Skeletal muscle tissue (tissue), 4 donors: ENCODE measurements around the gene SENP7. TPM values are rescaled to one million over a fixed set of nuclear protein-coding genes. Genes with fewer than 3 reads are reported as not detected.
"Not testable (repeated sequence)": the region's sequence is repeated elsewhere in the genome, so short reads cannot be mapped to it uniquely, and the experiment has no call there.

Source experiments
- H3K27ac ChIP-seq: one replicate; pipeline ENCODE4 v1.7.0; 2013; ENCODE audit warnings: mild to moderate bottlenecking, low read depth, low read length, inconsistent platforms
- H3K27me3 ChIP-seq, 3 donors: one replicate each; pipeline ENCODE4 v1.7.0; 2013; ENCODE audit warnings: low read length in 3 of 3; ENCODE audit not compliant: control insufficient read depth in 3 of 3, insufficient read depth in 3 of 3
- H3K36me3 ChIP-seq, 3 donors: one replicate each; pipeline ENCODE4 v1.7.0; 2013; ENCODE audit warnings: low read length in 3 of 3; ENCODE audit not compliant: control insufficient read depth in 3 of 3, insufficient read depth in 3 of 3
- H3K4me1 ChIP-seq, 3 donors: one replicate each; pipeline ENCODE4 v1.7.0; 2013; ENCODE audit warnings: low read length in 3 of 3, mild to moderate bottlenecking in 3 of 3; ENCODE audit not compliant: control insufficient read depth in 3 of 3, insufficient read depth in 3 of 3
- H3K4me3 ChIP-seq, 3 donors: one replicate each; pipeline ENCODE4 v1.7.0; 2013; ENCODE audit warnings: low read length in 3 of 3
- H3K9ac ChIP-seq, 3 donors: one replicate each; pipeline ENCODE4 v1.7.0; 2013; ENCODE audit warnings: low read length in 3 of 3, mild to moderate bottlenecking in 3 of 3, moderate library complexity in 2 of 3, low read depth in 1 of 3
- H3K9me3 ChIP-seq, 3 donors: one replicate each; pipeline ENCODE4 v1.7.0; 2013; ENCODE audit warnings: low read length in 3 of 3; ENCODE audit not compliant: control insufficient read depth in 3 of 3
- total RNA-seq: library from RNA; depleted of rRNA; stranded (reverse); fragments of >200 nt; gene quantifications from one replicate; pipeline ENCODE4 v1.2.3, GENCODE V29; 2014
- donor health status: Osteomylitis.

SENP7 gene
- total RNA-seq, 1 donor from 2014 or later: 33.4 TPM

GRCh38 chr3:101542957-101543356 is 29.9 kb upstream of the SENP7 start:
- H3K9ac ChIP-seq: no peak overlapping the region
- H3K4me3 ChIP-seq: no peak overlapping the region
- no peaks in the 10 kb centered on the region for H3K9me3 ChIP-seq
- peaks cover 0 to 4% (median 0%) of the 10 kb centered on the region in 3 donors for H3K27me3 ChIP-seq
- no peak overlapping the region for H3K27ac ChIP-seq
- H3K4me1 ChIP-seq: no peaks in the 10 kb centered on the region
- H3K36me3 ChIP-seq: no peaks in the 10 kb centered on the region

GRCh38 chr3:101536955-101537354 is 23.9 kb upstream of the SENP7 start:
- not testable (repeated sequence) for H3K9ac ChIP-seq

GRCh38 chr3:101536266-101536665 is 23.3 kb upstream of the SENP7 start:
- no peak overlapping the region for H3K27ac ChIP-seq
- no peaks in the 10 kb centered on the region for H3K27me3 ChIP-seq
- H3K9ac ChIP-seq: no peak overlapping the region
- H3K4me1 ChIP-seq: peaks cover 0 to 4% (median 0%) of the 10 kb centered on the region in 3 donors
- H3K9me3 ChIP-seq: no peaks in the 10 kb centered on the region
- no peak overlapping the region for H3K4me3 ChIP-seq
- H3K36me3 ChIP-seq: no peaks in the 10 kb centered on the region

More at GRCh38 chr3:101536955-101537354, 23.9 kb upstream of the SENP7 start:
- not testable (repeated sequence) for H3K36me3 ChIP-seq, H3K9me3 ChIP-seq, H3K4me1 ChIP-seq, H3K27ac ChIP-seq, H3K4me3 ChIP-seq, H3K27me3 ChIP-seq

- no peak overlapping the region for H3K9ac ChIP-seq
- peaks cover 0 to 4% (median 0%) of the 10 kb centered on the region in 3 donors for H3K4me1 ChIP-seq
- no peak overlapping the region for H3K27ac ChIP-seq
- H3K27me3 ChIP-seq: no peaks in the 10 kb centered on the region
- no peaks in the 10 kb centered on the region for H3K36me3 ChIP-seq
- no peaks in the 10 kb centered on the region for H3K9me3 ChIP-seq
- H3K4me3 ChIP-seq: no peak overlapping the region
These were observed 22.2 kb upstream of the SENP7 start for GRCh38 chr3:101535221-101535620.

- H3K27me3 ChIP-seq: no peaks in the 10 kb centered on the region
- H3K9ac ChIP-seq: no peak overlapping the region
- no peaks in the 10 kb centered on the region for H3K36me3 ChIP-seq
- H3K4me1 ChIP-seq: peaks cover 0 to 4% (median 0%) of the 10 kb centered on the region in 3 donors
- H3K9me3 ChIP-seq: no peaks in the 10 kb centered on the region
- no peak overlapping the region for H3K4me3 ChIP-seq
- no peak overlapping the region for H3K27ac ChIP-seq
These were observed 20.6 kb upstream of the SENP7 start for GRCh38 chr3:101533603-101533968.

GRCh38 chr3:101532783-101533602 is 20.0 kb upstream of the SENP7 start:
- H3K9ac ChIP-seq: no peak overlapping the region

GRCh38 chr3:101531473-101532086 is 18.6 kb upstream of the SENP7 start:
- Histone ChIP-seq H3K27ac (no peak overlapping the region), H3K9me3 (no peaks in the 10 kb centered on the region)

More at GRCh38 chr3:101532783-101533602, 20.0 kb upstream of the SENP7 start:
- H3K27ac ChIP-seq: no peak overlapping the region
- no peaks in the 10 kb centered on the region for H3K27me3 ChIP-seq
- H3K4me3 ChIP-seq: no peak overlapping the region
- H3K9me3 ChIP-seq: no peaks in the 10 kb centered on the region
- H3K36me3 ChIP-seq: no peaks in the 10 kb centered on the region
- H3K4me1 ChIP-seq: peaks cover 0 to 4% (median 0%) of the 10 kb centered on the region in 3 donors

GRCh38 chr3:101530686-101531047 is 17.7 kb upstream of the SENP7 start:
- no peaks in the 10 kb centered on the region for H3K27me3 ChIP-seq
- no peak overlapping the region for H3K9ac ChIP-seq
- H3K36me3 ChIP-seq: no peaks in the 10 kb centered on the region
- no peak overlapping the region for H3K4me3 ChIP-seq
- no peaks in the 10 kb centered on the region for H3K9me3 ChIP-seq
- H3K4me1 ChIP-seq: peaks cover 0 to 4% (median 0%) of the 10 kb centered on the region in 3 donors
- no peak overlapping the region for H3K27ac ChIP-seq

More at GRCh38 chr3:101531473-101532086, 18.6 kb upstream of the SENP7 start:
- Histone ChIP-seq H3K27me3 (no peaks in the 10 kb centered on the region), H3K4me3 (no peak overlapping the region), H3K9ac (no peak overlapping the region), H3K36me3 (no peaks in the 10 kb centered on the region), H3K4me1 (peaks cover 0 to 4% (median 0%) of the 10 kb centered on the region in 3 donors)

GRCh38 chr3:101529816-101530685 is 17.0 kb upstream of the SENP7 start:
- Histone ChIP-seq H3K27ac (no peak overlapping the region), H3K4me3 (no peak overlapping the region), H3K27me3 (no peaks in the 10 kb centered on the region), H3K9ac (no peak overlapping the region), H3K36me3 (no peaks in the 10 kb centered on the region), H3K4me1 (peaks cover 0 to 4% (median 0%) of the 10 kb centered on the region in 3 donors), H3K9me3 (no peaks in the 10 kb centered on the region)
